Panc1 (cell line): ENCODE data around the gene STXBP1.

Experiments used
- POLR2AphosphoS5 ChIP-seq: IDR thresholded peaks from 2 replicates; pipeline ENCODE4 v1.6.1; 2012; ENCODE audit warnings: mild to moderate bottlenecking, low read depth, low read length, moderate library complexity
- TCF7L2 ChIP-seq: IDR thresholded peaks from 2 replicates; pipeline ENCODE4 v1.6.1; 2011; ENCODE audit warnings: mild to moderate bottlenecking, low read depth, low read length, inconsistent platforms
- TF ChIP-seq, protein P1 (sequence below), 2 experiments: IDR thresholded peaks; 2 replicates each; pipeline ENCODE4 v1.6.1; 2011 to 2012; ENCODE audit warnings: low read depth in 2 of 2, control low read depth in 1 of 2, low read length in 1 of 2, mild to moderate bottlenecking in 1 of 2, moderate library complexity in 1 of 2; ENCODE audit not compliant: insufficient read depth in 1 of 2
- TF ChIP-seq, protein P2 (sequence below): fragments of 450-650 bp; IDR thresholded peaks from 2 replicates; pipeline ENCODE4 v1.5.1; 2017; ENCODE audit warnings: mild to moderate bottlenecking

DNA sequence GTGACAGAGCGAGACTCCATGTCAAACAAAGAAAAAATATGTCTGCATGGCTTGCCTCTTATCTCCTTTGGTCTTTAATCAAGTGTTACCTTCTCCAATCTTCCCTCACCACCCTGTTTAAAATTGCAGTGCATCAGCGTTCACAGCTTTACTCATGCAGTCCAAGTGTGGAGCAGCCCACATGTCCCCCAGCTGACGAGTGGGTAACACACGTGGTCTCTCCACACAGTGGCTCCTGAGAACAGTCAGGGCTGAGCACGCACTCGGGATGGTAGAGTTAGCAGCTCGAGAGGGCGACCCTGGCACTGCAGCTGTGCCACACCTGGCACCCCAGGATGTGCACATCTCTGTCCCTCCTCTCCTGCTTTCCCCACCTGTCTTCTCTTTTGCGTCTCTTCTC lies 68.8 kb downstream of the STXBP1 start:
- TF ChIP-seq POLR2AphosphoS5 (no peak), TCF7L2 (no peak)
- TF ChIP-seq, protein P1, sequence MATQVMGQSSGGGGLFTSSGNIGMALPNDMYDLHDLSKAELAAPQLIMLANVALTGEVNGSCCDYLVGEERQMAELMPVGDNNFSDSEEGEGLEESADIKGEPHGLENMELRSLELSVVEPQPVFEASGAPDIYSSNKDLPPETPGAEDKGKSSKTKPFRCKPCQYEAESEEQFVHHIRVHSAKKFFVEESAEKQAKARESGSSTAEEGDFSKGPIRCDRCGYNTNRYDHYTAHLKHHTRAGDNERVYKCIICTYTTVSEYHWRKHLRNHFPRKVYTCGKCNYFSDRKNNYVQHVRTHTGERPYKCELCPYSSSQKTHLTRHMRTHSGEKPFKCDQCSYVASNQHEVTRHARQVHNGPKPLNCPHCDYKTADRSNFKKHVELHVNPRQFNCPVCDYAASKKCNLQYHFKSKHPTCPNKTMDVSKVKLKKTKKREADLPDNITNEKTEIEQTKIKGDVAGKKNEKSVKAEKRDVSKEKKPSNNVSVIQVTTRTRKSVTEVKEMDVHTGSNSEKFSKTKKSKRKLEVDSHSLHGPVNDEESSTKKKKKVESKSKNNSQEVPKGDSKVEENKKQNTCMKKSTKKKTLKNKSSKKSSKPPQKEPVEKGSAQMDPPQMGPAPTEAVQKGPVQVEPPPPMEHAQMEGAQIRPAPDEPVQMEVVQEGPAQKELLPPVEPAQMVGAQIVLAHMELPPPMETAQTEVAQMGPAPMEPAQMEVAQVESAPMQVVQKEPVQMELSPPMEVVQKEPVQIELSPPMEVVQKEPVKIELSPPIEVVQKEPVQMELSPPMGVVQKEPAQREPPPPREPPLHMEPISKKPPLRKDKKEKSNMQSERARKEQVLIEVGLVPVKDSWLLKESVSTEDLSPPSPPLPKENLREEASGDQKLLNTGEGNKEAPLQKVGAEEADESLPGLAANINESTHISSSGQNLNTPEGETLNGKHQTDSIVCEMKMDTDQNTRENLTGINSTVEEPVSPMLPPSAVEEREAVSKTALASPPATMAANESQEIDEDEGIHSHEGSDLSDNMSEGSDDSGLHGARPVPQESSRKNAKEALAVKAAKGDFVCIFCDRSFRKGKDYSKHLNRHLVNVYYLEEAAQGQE (IDR thresholded peaks at IDR 0.05; ENCODE audit: insufficient read depth in 1 of 2, low read depth in 2 of 2, low read length in 1 of 2), result no peak
- TF ChIP-seq, protein P2, sequence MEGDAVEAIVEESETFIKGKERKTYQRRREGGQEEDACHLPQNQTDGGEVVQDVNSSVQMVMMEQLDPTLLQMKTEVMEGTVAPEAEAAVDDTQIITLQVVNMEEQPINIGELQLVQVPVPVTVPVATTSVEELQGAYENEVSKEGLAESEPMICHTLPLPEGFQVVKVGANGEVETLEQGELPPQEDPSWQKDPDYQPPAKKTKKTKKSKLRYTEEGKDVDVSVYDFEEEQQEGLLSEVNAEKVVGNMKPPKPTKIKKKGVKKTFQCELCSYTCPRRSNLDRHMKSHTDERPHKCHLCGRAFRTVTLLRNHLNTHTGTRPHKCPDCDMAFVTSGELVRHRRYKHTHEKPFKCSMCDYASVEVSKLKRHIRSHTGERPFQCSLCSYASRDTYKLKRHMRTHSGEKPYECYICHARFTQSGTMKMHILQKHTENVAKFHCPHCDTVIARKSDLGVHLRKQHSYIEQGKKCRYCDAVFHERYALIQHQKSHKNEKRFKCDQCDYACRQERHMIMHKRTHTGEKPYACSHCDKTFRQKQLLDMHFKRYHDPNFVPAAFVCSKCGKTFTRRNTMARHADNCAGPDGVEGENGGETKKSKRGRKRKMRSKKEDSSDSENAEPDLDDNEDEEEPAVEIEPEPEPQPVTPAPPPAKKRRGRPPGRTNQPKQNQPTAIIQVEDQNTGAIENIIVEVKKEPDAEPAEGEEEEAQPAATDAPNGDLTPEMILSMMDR, result no peak
